GM21717 (cell line): ENCODE results near the gene TINAGL1.

ENCODE experiments used
- ATAC-seq: cut with Tn5 transposase; IDR thresholded peaks from one replicate; pipeline ENCODE4 v1.9.1; 2021; ENCODE audit warnings: mild to moderate bottlenecking, moderate library complexity; ENCODE audit not compliant: unreplicated experiment

Gene TINAGL1

DNA sequence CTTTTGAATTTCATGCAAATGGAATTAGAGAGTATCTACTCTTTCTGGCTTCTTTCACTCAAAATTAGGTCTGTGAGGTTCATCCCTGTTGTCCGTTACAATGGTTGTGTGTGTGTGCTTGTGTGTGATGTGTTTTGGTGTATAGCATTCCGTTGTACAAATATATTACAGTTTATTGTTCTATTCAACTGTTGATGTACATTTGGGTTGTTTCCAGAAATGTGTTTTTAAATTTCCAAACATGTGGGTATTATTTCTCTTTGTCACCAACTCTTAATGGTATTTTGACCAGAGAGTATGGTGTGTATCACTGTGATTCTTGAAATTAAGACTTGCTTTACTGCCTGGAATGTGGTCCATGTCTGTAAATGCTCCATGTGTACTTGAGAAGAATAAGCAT is 24.3 kb downstream of the TINAGL1 start:
- no peak for ATAC-seq

DNA sequence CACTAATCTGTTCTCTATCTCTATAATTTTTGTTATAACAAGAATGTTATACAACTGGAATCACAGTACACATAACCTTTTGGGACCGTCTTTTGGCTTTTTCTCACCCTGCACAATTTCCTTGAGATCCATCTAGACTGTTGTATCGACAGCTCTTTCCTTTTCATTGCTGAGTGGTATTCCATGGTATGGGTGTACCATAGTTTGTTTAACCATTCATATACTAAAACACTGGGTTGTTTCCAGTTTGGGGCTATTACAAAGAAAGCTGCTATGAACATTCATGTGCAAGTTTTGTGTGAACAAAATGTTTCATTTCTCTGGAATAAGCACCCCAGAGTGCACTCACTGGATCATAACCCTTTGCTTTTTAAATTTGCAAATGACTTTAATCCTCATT is 25.8 kb downstream of the TINAGL1 start:
- ATAC-seq, result no peak

DNA sequence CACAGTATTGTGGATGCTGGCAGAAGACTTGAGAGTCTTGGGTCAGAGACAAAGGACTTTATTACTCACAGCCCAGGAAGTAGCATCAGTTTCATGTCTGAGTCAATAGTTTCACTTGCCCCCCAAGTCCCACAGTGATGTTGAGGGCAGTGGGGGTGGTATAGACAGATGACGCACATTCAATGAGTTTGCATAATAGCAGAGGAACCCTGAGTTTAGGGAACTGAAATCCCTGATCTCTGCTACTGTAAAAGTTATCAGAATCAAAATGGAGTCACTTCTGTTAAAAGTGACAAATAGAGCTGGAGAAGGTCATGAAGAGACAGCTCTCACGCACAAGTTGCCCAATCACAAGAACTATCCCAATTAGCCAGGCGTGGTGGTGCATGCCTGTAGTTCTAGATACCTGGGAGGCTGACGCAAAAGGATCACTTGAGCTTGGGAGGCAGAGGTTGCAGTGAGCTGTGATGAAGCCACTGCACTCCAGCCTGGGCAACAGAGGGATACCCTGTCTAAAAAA is 29.7 kb downstream of the TINAGL1 start:
- peak; percentile 93 for ATAC-seq

DNA sequence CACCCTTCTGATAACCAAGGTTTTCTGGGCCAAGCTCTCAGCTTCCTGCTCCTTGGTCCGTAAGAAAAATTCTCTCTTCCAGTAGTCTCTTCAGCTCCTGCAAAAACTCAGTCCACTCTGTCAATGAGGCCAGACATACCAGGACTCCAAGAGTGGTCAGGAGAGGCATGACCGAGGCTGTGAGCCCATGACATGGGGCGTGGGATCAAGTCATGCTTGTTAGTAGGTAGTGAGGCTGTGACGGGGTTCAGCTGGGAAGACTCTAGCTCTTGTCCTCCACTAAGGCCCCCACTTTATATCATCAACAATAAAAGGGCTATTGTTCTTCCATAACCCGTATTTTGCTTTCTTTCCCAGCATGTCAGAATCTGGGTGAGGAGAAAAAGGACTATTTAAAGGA is 31.0 kb downstream of the TINAGL1 start:
- no peak for ATAC-seq

- no peak for ATAC-seq
These were observed 33.3 kb downstream of the TINAGL1 start for GRCh38 chr1:31609514-31610118.

DNA sequence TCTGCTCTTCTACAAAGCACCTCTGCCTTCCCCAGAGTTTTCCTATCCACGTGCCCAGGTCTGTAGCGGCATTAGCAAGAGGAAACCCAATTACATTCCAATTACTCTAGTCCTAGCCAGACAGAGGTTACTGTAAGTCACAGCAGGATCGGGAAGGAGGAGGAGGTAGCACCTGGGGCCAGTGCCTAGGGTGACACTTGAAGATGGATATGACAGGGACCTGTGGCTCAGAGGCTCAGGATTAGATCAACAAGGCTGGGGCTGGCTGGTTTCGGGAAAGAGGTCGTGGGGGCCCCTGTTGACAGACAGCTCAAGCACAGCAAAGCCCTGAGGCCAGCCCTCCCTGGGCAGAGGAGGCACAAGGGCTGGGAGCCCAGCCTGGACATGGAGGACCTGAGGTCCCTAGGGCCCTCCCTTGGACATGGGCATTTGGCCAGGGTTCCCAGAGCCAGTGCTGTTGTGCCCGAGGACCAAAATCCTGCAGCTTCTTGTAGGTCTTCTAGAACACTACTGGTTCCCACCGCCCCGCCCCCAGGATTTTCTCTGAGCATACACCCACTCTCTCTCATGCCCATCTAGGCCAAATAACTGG is 38.2 kb downstream of the TINAGL1 start:
- ATAC-seq, result no peak

DNA sequence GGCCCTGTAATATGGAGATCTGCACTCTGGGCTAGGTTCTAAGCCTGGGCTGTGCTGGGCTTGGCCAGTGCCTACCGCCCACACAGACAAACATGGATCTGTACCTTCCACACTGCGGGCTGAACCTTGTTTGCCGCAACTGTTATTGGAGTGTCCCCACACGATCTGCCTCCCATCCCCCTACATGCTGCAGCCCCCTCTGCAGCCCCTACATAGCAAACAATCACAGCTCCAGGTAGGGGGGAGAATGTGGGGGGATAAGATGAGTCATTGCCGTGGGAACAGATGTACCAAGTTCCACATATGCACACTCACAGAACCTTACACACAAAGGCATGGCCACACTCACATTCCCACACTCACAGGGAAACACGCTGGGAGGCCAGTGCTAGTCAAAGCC is 39.1 kb downstream of the TINAGL1 start:
- no peak for ATAC-seq

DNA sequence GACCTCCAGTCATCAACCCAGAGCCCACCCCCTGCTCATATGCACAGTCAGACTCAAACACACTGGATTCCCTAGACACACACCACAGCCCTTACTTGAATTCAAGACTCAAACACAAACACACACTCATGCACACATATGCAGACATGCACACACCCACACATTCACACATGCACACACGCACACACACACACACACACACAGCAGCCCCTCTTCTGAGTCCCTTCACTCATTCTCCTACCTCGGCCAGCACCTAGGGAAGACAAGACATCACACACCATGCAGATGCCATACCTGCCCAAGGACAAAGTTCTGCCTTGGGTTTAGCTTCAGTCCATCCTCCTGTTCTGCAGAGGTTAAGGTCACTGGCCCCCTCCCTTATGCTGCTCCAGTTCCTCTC is 39.6 kb downstream of the TINAGL1 start:
- no peak for ATAC-seq

GRCh38 chr1:31617218-31617915 is 41.1 kb downstream of the TINAGL1 start, which contains the start of gene HCRTR1:
Gene HCRTR1 (plus strand): TSS chr1:31617689. CDS start chr1:31619193, 1,504 bp downstream.
- ATAC-seq, result no peak

DNA sequence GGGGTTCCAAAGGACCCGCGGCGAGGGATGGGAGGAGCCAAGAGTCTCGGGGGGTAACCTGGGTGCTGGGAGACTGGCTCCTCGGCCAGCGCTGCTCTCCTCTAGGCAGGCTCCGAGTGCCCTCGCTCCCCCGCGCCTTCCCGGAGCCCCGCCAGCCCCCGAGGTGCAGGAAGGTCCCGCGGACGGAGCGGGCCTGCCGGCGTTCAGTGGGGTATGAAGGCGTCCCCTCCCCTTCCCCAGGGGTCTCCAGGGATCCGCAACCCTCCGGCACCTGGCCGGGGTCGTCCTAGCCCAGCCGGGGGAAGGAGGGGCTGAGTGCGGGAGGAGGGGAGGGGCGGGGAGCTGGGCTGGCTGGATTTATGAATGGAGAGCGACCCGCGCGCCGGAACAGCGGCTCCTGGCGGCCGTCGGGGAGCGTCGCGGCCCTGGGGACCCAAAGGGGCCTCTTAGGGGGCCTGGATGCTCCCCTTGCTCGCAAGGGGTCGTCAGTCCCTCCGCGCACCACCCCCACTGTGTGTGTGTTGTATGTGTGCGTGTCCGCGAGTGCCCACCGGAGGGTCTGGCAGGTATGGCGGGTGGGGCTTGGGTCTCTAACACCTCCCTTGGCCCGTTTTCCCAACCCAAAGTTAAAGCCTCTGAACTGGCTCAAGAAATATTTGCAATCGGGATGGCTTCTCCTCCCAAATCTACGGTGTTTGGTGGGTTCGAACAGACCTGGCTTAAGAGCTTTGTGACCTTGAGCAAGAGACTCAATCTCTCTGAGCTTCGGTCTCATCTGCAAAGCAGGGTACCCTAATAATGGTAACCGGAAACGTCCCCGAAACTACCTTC is 41.8 kb downstream of the TINAGL1 start:
- ATAC-seq, result no peak

DNA sequence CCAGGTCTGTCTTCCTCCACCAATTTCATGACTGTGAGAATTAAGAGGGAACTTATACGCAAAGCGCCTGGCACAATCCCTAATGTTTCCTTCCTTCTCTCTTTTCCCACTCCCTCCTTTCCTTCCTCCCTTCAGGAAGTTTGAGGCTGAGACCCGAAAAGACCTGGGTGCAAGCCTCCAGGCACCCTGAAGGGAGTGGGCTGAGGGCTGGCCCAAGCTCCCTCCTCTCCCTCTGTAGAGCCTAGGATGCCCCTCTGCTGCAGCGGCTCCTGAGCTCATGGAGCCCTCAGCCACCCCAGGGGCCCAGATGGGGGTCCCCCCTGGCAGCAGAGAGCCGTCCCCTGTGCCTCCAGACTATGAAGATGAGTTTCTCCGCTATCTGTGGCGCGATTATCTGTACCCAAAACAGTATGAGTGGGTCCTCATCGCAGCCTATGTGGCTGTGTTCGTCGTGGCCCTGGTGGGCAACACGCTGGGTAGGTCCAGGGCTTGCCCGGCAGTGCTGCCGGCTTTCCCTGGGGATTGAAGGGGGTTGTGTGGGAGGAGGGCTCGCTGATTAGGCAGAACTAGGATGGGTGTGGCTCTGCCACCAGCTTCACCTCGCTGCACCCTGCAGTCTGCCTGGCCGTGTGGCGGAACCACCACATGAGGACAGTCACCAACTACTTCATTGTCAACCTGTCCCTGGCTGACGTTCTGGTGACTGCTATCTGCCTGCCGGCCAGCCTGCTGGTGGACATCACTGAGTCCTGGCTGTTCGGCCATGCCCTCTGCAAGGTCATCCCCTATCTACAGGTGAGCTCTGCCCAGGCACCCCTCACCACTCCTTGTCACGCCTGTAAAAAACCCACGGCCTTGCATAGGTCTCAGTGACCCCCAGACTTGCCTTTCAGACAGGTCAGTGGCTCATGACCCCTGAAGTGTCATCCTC is 42.9 kb downstream of the TINAGL1 start:
- ATAC-seq, result no peak

GRCh38 chr1:31620631-31621497 is 44.5 kb downstream of the TINAGL1 start:
- no peak for ATAC-seq

DNA sequence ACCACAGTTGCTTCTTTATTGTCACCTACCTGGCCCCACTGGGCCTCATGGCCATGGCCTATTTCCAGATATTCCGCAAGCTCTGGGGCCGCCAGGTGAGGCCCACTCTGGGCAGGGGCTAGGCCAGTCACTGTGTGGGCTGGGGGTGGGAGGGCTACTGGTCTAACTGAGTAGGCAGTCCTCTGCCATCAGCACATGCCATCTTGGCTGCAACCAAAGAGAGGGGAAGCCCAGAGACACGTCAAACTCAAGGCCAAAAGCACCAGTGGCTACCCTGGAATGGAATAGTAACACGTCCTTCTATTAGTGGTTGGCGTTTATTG is 45.1 kb downstream of the TINAGL1 start:
- no peak for ATAC-seq

DNA sequence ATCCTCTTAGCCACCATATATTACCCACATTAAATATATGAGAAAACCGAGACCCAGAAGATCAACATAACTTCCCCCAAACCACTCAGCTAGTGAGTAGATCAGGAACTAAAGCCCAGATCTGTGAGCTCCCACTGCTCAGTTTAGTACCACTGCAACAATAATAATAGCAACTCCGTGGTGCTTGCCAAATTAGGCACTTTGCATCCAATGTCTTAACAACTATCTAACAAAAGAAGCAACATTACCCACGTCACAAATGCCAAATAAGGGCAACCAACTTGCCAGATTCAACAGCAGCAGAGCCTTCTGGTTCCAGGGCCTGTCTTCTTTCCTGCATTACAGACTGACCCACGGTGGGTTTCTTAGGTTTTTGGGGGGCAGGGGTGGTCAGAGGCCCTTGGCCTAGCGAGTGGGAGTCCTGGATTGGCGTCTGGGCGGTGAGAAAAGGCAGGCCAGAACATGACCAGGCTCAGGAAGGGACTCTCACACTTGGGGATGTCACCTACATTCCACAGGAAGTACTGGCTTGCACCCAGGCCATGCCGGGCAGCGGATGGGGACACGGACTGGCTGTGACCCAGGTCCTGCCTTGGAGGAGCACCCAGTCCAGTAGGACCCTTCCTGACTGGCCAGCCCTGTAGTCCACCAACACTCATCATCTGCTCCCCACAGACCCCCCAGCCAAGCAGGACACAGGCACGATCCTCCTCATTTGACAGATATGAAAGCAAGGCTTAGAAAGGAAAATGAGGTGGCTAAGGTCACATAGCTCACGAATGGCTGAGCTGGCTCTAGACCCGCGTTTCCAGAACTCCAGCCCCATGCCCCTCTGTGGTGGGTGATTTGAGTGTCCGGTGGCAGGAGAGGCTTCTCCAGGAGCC is 45.8 kb downstream of the TINAGL1 start:
- ATAC-seq, result no peak

DNA sequence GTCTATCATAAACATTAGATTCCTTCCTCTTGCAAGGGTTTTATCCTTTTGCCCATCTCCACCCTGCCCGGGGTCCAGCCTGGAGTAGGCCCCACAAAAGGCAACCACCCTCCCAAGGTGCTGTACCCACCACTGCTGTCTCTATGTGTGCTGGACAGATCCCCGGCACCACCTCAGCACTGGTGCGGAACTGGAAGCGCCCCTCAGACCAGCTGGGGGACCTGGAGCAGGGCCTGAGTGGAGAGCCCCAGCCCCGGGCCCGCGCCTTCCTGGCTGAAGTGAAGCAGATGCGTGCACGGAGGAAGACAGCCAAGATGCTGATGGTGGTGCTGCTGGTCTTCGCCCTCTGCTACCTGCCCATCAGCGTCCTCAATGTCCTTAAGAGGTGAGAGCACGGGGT is 47.0 kb downstream of the TINAGL1 start:
- ATAC-seq, result no peak

- no peak for ATAC-seq
These were observed 48.0 kb downstream of the TINAGL1 start for GRCh38 chr1:31624309-31624708.

DNA sequence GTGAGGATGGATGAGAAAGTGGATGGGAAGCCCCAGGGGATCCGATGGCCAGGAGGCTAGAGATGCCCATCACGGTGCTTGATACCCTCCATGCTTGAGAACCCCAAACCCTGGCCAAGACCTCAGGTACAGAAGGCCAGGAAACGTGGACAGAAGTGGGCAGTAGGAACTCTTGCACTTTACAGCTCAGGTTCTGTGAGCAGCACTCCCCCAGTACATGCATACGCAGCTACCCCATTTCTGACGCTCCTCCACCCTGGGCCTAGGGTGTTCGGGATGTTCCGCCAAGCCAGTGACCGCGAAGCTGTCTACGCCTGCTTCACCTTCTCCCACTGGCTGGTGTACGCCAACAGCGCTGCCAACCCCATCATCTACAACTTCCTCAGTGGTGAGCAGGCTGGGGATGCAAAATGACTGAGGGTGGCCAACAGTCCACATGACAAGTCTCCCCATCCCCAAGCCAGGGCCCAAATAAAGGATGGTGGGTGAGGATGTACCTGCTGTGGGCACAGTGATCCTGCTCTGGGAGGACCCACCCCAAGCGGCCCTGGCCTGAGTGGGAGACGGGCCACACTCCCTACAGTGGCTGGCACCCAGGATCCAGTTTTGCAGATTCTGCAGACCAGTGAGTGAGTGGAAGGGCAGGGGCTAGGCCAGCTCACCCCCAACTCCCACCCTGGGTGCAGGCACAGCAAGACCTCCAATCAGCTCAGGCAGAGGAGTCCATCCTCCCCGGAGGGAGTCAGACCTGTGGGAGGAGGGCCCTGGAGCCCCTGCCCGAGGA is 48.6 kb downstream of the TINAGL1 start:
- ATAC-seq, result no peak
